ENCODE data around the gene CNDP1. TPM values are rescaled to one million over a fixed set of nuclear protein-coding genes. Genes with fewer than 3 reads are reported as not detected.

Gene CNDP1
- total RNA-seq, 4 donors from 2014 or later = 0.15 TPM; not detected in 3

GRCh38 chr18:74506448-74507084 is 27.7 kb upstream of the CNDP1 start:
- no peak for ATAC-seq
- peaks cover 0 to 99% of the 10 kb centered on the region in 2 donors for H3K36me3 ChIP-seq

GRCh38 chr18:74507097-74507881 is 27.0 kb upstream of the CNDP1 start:
- Histone ChIP-seq H3K9me3 (no peaks in the 10 kb centered on the region), H3K27ac (no peak overlapping the region), H3K27me3 (no peaks in the 10 kb centered on the region), H3K4me3 (no peak overlapping the region), H3K4me1 (peaks cover 0 to 15% (median 0%) of the 10 kb centered on the region in 3 donors), H3K36me3 (peaks cover 0 to 99% of the 10 kb centered on the region in 2 donors)
- TF ChIP-seq POLR2A (IDR thresholded peaks at IDR 0.05) = no peak
- TF ChIP-seq POLR2AphosphoS5 (IDR thresholded peaks at IDR 0.05) = no peak
- TF ChIP-seq EP300 (IDR thresholded peaks at IDR 0.05) = no peak
- TF ChIP-seq CTCF (IDR thresholded peaks at IDR 0.05) = no peak
- WGBS, 2 donors (ENCODE audit: low coverage in 1 of 2) = 52 to 71% methylated on average over 4 to 14 of the region's 23 CpGs
- ATAC-seq = no peak

More at GRCh38 chr18:74506448-74507084, 27.7 kb upstream of the CNDP1 start:
- no peak overlapping the region for H3K4me3 ChIP-seq
- TF ChIP-seq CTCF (IDR thresholded peaks at IDR 0.05) (no peak), EP300 (IDR thresholded peaks at IDR 0.05) (no peak), POLR2AphosphoS5 (IDR thresholded peaks at IDR 0.05) (no peak), POLR2A (IDR thresholded peaks at IDR 0.05) (no peak)
- H3K9me3 ChIP-seq = no peaks in the 10 kb centered on the region
- 0 to 32% methylated on average over 2 to 5 of the region's 11 CpGs for WGBS, 2 donors (ENCODE audit: low coverage in 1 of 2)
- H3K27ac ChIP-seq = peak overlapping the region in 1 of 4 donors; percentile 22
- no peaks in the 10 kb centered on the region for H3K27me3 ChIP-seq
- peaks cover 0 to 15% (median 0%) of the 10 kb centered on the region in 3 donors for H3K4me1 ChIP-seq

GRCh38 chr18:74507927-74508326 is 26.4 kb upstream of the CNDP1 start:
- Histone ChIP-seq H3K4me1 (peaks cover 0 to 15% (median 0%) of the 10 kb centered on the region in 3 donors), H3K36me3 (peaks cover 0 to 99% of the 10 kb centered on the region in 2 donors), H3K4me3 (no peak overlapping the region), H3K9me3 (no peaks in the 10 kb centered on the region), H3K27me3 (no peaks in the 10 kb centered on the region), H3K27ac (no peak overlapping the region)
- 89 to 100% methylated on average over 5 to 7 of the region's 14 CpGs for WGBS, 2 donors (ENCODE audit: low coverage in 1 of 2)
- TF ChIP-seq POLR2AphosphoS5 (IDR thresholded peaks at IDR 0.05) (no peak), CTCF (IDR thresholded peaks at IDR 0.05) (no peak), POLR2A (IDR thresholded peaks at IDR 0.05) (no peak), EP300 (IDR thresholded peaks at IDR 0.05) (no peak)
- no peak for ATAC-seq

- peaks cover 0 to 99% of the 10 kb centered on the region in 2 donors for H3K36me3 ChIP-seq
- H3K27me3 ChIP-seq = no peaks in the 10 kb centered on the region
- no peak for ATAC-seq
- TF ChIP-seq CTCF (IDR thresholded peaks at IDR 0.05) (no peak), POLR2AphosphoS5 (IDR thresholded peaks at IDR 0.05) (no peak), EP300 (IDR thresholded peaks at IDR 0.05) (no peak)
- H3K4me3 ChIP-seq = no peak overlapping the region
- H3K27ac ChIP-seq = no peak overlapping the region
- WGBS, 2 donors (ENCODE audit: low coverage in 1 of 2) = 80% methylated on average over 1 to 3 of the region's 9 CpGs
- H3K9me3 ChIP-seq = no peaks in the 10 kb centered on the region
- peaks cover 0 to 15% (median 0%) of the 10 kb centered on the region in 3 donors for H3K4me1 ChIP-seq
Observed at GRCh38 chr18:74508366-74508765, 25.9 kb upstream of the CNDP1 start.
